ENCODE measurements around the gene PCBP1. TPM values are rescaled to one million over a fixed set of nuclear protein-coding genes. Genes with fewer than 3 reads are reported as not detected.

Gene PCBP1
- total and polyA plus RNA-seq, 12 donors: 32.8 to 511 (median 309) TPM

DNA sequence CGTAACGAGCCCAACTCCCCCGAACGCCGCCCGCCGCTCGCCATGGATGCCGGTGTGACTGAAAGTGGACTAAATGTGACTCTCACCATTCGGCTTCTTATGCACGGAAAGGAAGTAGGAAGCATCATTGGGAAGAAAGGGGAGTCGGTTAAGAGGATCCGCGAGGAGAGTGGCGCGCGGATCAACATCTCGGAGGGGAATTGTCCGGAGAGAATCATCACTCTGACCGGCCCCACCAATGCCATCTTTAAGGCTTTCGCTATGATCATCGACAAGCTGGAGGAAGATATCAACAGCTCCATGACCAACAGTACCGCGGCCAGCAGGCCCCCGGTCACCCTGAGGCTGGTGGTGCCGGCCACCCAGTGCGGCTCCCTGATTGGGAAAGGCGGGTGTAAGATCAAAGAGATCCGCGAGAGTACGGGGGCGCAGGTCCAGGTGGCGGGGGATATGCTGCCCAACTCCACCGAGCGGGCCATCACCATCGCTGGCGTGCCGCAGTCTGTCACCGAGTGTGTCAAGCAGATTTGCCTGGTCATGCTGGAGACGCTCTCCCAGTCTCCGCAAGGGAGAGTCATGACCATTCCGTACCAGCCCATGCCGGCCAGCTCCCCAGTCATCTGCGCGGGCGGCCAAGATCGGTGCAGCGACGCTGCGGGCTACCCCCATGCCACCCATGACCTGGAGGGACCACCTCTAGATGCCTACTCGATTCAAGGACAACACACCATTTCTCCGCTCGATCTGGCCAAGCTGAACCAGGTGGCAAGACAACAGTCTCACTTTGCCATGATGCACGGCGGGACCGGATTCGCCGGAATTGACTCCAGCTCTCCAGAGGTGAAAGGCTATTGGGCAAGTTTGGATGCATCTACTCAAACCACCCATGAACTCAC lies 673 bp downstream of the PCBP1 start:
- peak; percentile 61 to 84 (median 72) for DNase-seq
- TF ChIP-seq POLR2A (IDR thresholded peaks at IDR 0.05) (peak; percentile 52 to 79), CTCF (IDR thresholded peaks at IDR 0.05) (peak in 3 of 6 experiments; percentile 17 to 33 (median 25))

DNA sequence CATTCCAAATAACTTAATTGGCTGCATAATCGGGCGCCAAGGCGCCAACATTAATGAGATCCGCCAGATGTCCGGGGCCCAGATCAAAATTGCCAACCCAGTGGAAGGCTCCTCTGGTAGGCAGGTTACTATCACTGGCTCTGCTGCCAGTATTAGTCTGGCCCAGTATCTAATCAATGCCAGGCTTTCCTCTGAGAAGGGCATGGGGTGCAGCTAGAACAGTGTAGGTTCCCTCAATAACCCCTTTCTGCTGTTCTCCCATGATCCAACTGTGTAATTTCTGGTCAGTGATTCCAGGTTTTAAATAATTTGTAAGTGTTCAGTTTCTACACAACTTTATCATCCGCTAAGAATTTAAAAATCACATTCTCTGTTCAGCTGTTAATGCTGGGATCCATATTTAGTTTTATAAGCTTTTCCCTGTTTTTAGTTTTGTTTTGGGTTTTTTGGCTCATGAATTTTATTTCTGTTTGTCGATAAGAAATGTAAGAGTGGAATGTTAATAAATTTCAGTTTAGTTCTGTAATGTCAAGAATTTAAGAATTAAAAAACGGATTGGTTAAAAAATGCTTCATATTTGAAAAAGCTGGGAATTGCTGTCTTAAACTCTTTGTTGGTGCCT lies 1.4 kb downstream of the PCBP1 start:
- H3K4me3 ChIP-seq: peak overlapping the region; percentile 3 to 91 (median 79)
- no peaks in the 10 kb centered on the region for H3K27me3 ChIP-seq
- intact Hi-C loops (cut with DNase I): loop anchor here (5.0 kb wide), 1 partner anchor 54 kb away; no protein-coding TSS in a partner anchor
- WGBS, 4 donors: 0 to 3% (median 1%) methylated on average over 6 to 8 of the region's 8 CpGs
- H3K4me1 ChIP-seq (replicated peaks in 1 of 2): peaks cover 33 to 35% of the 10 kb centered on the region in 2 donors
- no peaks in the 10 kb centered on the region for H3K36me3 ChIP-seq (replicated peaks in 1 of 2)
- H3K9me3 ChIP-seq (replicated peaks in 1 of 3): no peaks in the 10 kb centered on the region
- no peak for TF ChIP-seq CTCF (IDR thresholded peaks at IDR 0.05)
- no peak for TF ChIP-seq POLR2A (IDR thresholded peaks at IDR 0.05)
- H3K27ac ChIP-seq: peak overlapping the region; percentile 77 to 100 (median 99)
- DNase-seq: no peak

More for the DNA sequence above, 673 bp downstream of the PCBP1 start:
- Histone ChIP-seq H3K4me3 (peak overlapping the region; percentile 3 to 91 (median 79)), H3K27me3 (no peaks in the 10 kb centered on the region), H3K4me1 (replicated peaks in 1 of 2) (peaks cover 33 to 41% of the 10 kb centered on the region in 2 donors), H3K27ac (peak overlapping the region; percentile 77 to 100 (median 99)), H3K9me3 (replicated peaks in 1 of 3) (no peaks in the 10 kb centered on the region), H3K36me3 (replicated peaks in 1 of 2) (peaks cover 0 to 6% of the 10 kb centered on the region in 2 donors)
- 0 to 1% (median 0%) methylated on average over 30 to 58 of the region's 58 CpGs for WGBS, 4 donors
- intact Hi-C loops (cut with DNase I): loop anchor here (5.0 kb wide), 1 partner anchor 54 kb away; no protein-coding TSS in a partner anchor

- no peaks in the 10 kb centered on the region for H3K36me3 ChIP-seq (replicated peaks in 1 of 2)
- H3K4me3 ChIP-seq: peak overlapping the region in 3 of 4 donors; percentile 69 to 91 (median 89)
- peak overlapping the region; percentile 77 to 100 (median 99) for H3K27ac ChIP-seq
- peaks cover 28 to 29% of the 10 kb centered on the region in 2 donors for H3K4me1 ChIP-seq (replicated peaks in 1 of 2)
- TF ChIP-seq CTCF (IDR thresholded peaks at IDR 0.05) (no peak), POLR2A (IDR thresholded peaks at IDR 0.05) (peak in 1 of 2 donors; percentile 18)
- 9 to 20% (median 12%) methylated on average over 11 of the region's 11 CpGs for WGBS, 4 donors
- H3K9me3 ChIP-seq (replicated peaks in 1 of 3): no peaks in the 10 kb centered on the region
- DNase-seq: peak in 6 of 7 donors; percentile 39 to 68 (median 52)
- H3K27me3 ChIP-seq: no peaks in the 10 kb centered on the region
- intact Hi-C loops (cut with DNase I): loop anchor here (5.0 kb wide), 1 partner anchor 53 kb away; no protein-coding TSS in a partner anchor
These were observed 2.1 kb downstream of the PCBP1 start for GRCh38 chr2:70089220-70089982.

All from adrenal gland (tissue), 12 donors.